Measurements from ENCODE around the gene NECTIN4. TPM values are rescaled to one million over a fixed set of nuclear protein-coding genes. Genes with fewer than 3 reads are reported as not detected.

The NECTIN4 gene
- 0.06 TPM in 1 of 2 replicates, not detected in the other for total RNA-seq (ENCODE audit: low replicate concordance)

DNA sequence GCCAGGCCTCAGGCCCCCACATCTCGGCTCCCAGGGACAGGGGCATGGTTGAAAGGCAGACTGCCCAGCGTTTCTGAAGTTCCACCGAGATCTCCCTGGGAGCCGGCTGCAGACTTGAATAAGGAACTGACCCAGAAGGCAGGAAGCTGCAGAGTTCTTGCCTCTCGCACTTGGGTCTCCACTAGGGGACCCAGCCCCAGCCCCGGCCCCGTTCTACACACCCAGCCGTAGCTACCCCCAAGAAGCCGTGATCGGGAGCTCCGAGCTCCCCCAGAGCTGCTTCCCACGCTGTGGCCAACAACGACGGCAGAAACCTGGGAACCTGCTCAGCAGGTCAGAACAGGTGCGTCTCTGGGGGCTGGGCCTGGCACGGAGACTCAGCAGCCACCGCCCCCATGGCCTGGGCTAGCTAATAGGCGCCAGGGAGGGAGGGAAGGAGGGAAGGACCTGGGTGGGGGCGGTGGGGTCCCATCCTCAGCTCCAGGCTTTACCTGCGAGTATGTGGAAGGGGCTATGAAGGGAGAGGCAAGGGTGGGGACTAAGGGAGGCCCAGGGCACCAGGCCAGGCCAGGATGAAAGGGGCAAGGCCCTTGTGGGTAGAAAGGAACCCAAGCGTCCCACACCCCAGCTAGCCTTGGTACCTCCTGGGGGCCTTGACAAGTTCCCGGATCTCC is at the start of gene NECTIN4:
TSS of gene NECTIN4 (minus strand) at position 308 of the 674 bp plus-strand sequence. CDS start at position 46, 262 bp downstream.
- no peak for DNase-seq (ENCODE audit: low spot score)
- Mint-ChIP-seq H3K27ac (peak within 1 kb of the TSS; percentile 3), H3K4me3 (no peak within 1 kb of the TSS), H3K27me3 (ENCODE audit: insufficient read depth, low read depth) (peaks cover 2% of the 10 kb centered on the region), H3K4me1 (peaks cover 13% of the 10 kb centered on the region), H3K9me3 (no peaks in the 10 kb centered on the region), H3K36me3 (no peaks in the 10 kb centered on the region)
- Histone ChIP-seq H3K9me3 (ENCODE audit: low read depth) (no peaks in the 10 kb centered on the region), H3K4me3 (no peak within 1 kb of the TSS), H3K27ac (no peak within 1 kb of the TSS), H4K20me1 (ENCODE audit: low read depth) (no peaks in the 10 kb centered on the region), H3K79me2 (ENCODE audit: low read depth) (no peaks in the 10 kb centered on the region), H3K4me2 (no peak within 1 kb of the TSS), H3K4me1 (peaks cover 11% of the 10 kb centered on the region), H3K36me3 (no peaks in the 10 kb centered on the region), H3F3A (ENCODE audit: low read depth) (no peaks in the 10 kb centered on the region), H2AFZ (replicated peaks) (no peak within 1 kb of the TSS), H3K9ac (no peak within 1 kb of the TSS), H3K27me3 (no peaks in the 10 kb centered on the region)
- TF ChIP-seq, protein P1, sequence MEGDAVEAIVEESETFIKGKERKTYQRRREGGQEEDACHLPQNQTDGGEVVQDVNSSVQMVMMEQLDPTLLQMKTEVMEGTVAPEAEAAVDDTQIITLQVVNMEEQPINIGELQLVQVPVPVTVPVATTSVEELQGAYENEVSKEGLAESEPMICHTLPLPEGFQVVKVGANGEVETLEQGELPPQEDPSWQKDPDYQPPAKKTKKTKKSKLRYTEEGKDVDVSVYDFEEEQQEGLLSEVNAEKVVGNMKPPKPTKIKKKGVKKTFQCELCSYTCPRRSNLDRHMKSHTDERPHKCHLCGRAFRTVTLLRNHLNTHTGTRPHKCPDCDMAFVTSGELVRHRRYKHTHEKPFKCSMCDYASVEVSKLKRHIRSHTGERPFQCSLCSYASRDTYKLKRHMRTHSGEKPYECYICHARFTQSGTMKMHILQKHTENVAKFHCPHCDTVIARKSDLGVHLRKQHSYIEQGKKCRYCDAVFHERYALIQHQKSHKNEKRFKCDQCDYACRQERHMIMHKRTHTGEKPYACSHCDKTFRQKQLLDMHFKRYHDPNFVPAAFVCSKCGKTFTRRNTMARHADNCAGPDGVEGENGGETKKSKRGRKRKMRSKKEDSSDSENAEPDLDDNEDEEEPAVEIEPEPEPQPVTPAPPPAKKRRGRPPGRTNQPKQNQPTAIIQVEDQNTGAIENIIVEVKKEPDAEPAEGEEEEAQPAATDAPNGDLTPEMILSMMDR (IDR thresholded peaks at IDR 0.05) = no peak
- no peak for TF ChIP-seq EZH2phosphoT487 (IDR thresholded peaks at IDR 0.05)
- TF ChIP-seq EZH2 (IDR thresholded peaks at IDR 0.05) = no peak

DNA sequence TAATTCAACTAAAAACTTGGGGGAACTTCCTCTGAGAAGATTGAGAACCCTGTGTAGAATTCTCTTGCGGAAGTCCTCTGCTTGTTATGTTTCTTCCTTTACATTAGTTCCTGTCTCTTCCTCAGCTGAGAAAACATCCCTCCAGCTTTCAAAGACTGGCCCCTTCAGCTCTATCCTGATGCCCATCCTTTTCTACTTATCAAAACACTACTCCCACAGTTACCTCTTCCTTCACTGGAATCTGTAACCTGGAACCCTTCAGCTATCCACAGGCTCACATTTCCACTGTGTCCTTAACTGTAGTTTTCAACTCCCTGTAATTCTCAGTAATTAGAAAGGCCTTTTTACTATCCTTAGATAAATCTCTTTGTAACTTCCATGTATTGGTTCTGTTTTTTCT is 49.1 kb upstream of the NECTIN4 start:
- no peaks in the 10 kb centered on the region for H3K9me3 ChIP-seq (ENCODE audit: low read depth)
- DNase-seq (ENCODE audit: low spot score) = no peak
- H2AFZ ChIP-seq (replicated peaks) = no peak overlapping the region
- Mint-ChIP-seq H3K4me3 (no peak overlapping the region), H3K27me3 (ENCODE audit: insufficient read depth, low read depth) (no peaks in the 10 kb centered on the region), H3K9me3 (no peaks in the 10 kb centered on the region), H3K4me1 (peaks cover 4% of the 10 kb centered on the region), H3K36me3 (peaks cover 7% of the 10 kb centered on the region), H3K27ac (no peak overlapping the region)
- no peak overlapping the region for H3K4me3 ChIP-seq
- H3K79me2 ChIP-seq (ENCODE audit: low read depth) = peaks cover 19% of the 10 kb centered on the region
- H3K27ac ChIP-seq = no peak overlapping the region
- H3K4me2 ChIP-seq = no peak overlapping the region
- H3F3A ChIP-seq (ENCODE audit: low read depth) = peaks cover 15% of the 10 kb centered on the region
- no peaks in the 10 kb centered on the region for H4K20me1 ChIP-seq (ENCODE audit: low read depth)
- no peaks in the 10 kb centered on the region for H3K4me1 ChIP-seq
- no peaks in the 10 kb centered on the region for H3K36me3 ChIP-seq
- TF ChIP-seq, protein P1 (IDR thresholded peaks at IDR 0.05) = no peak
- TF ChIP-seq EZH2phosphoT487 (IDR thresholded peaks at IDR 0.05) (no peak), EZH2 (IDR thresholded peaks at IDR 0.05) (no peak)
- H3K9ac ChIP-seq = no peak overlapping the region
- H3K27me3 ChIP-seq = no peaks in the 10 kb centered on the region

DNA sequence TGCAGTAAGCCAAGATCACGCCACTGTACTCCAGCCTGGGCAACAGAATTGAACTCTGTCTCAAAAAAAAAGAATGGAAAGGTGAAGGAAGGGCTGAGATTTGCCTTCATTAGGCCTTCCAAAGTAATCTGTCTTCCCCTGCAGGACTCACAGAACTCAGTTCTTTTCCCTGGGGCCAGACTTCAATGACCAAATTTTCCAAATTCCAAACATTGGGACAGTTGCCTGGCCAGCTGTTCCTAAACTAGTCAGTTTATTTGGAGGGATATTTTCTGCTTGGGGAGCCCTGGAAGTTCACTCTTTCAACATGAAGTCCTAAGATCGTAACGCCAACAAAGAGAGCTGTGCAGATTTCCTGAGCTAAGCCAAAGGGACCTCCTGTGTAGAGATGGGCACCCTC is 48.5 kb upstream of the NECTIN4 start:
- Histone ChIP-seq H2AFZ (replicated peaks) (no peak overlapping the region), H3K9me3 (ENCODE audit: low read depth) (no peaks in the 10 kb centered on the region), H3K27ac (no peak overlapping the region), H3K4me1 (no peaks in the 10 kb centered on the region), H3K9ac (no peak overlapping the region), H3K4me3 (no peak overlapping the region), H3K4me2 (no peak overlapping the region), H4K20me1 (ENCODE audit: low read depth) (no peaks in the 10 kb centered on the region), H3K27me3 (no peaks in the 10 kb centered on the region), H3K79me2 (ENCODE audit: low read depth) (peaks cover 21% of the 10 kb centered on the region), H3K36me3 (no peaks in the 10 kb centered on the region), H3F3A (ENCODE audit: low read depth) (peaks cover 21% of the 10 kb centered on the region)
- Mint-ChIP-seq H3K9me3 (no peaks in the 10 kb centered on the region), H3K27ac (no peak overlapping the region), H3K4me3 (no peak overlapping the region), H3K27me3 (ENCODE audit: insufficient read depth, low read depth) (no peaks in the 10 kb centered on the region), H3K36me3 (peaks cover 7% of the 10 kb centered on the region), H3K4me1 (peaks cover 4% of the 10 kb centered on the region)
- TF ChIP-seq EZH2phosphoT487 (IDR thresholded peaks at IDR 0.05) = no peak
- TF ChIP-seq, protein P1 (IDR thresholded peaks at IDR 0.05) = no peak
- TF ChIP-seq EZH2 (IDR thresholded peaks at IDR 0.05) = no peak
- DNase-seq (ENCODE audit: low spot score) = no peak

All from neural progenitor cell (in vitro differentiated cells).